Measurements from ENCODE around the gene CFAP100.

Gene CFAP100

DNA sequence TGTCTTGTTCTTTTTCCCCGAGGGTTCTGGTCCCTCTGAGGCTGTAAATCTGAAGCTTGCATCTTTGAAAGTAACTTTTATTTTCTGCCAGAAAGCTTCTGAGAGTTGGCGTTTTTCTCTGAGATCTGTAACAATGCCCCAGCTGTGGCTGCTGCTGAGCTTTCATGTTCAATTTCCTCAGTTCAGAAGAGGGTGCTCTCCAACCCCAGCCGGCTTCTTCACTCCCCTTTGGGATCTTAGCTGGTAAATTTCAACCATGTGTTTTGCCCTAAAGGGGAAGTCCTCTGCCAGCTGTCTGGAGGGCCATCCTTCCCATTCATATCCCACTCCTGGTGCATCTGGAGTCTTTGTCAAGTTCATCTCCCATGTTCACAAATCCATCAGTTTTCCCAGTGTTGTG is 18.3 kb upstream of the CFAP100 start:
- no peak for DNase-seq
- no peaks in the 10 kb centered on the region for H3K27me3 ChIP-seq (replicated peaks)
- in situ Hi-C loops (cut with HindIII; ENCODE audit: low pct_ligation_motif_present, low sequenced_read_pairs), result no loop called here
- TF ChIP-seq, protein P1, sequence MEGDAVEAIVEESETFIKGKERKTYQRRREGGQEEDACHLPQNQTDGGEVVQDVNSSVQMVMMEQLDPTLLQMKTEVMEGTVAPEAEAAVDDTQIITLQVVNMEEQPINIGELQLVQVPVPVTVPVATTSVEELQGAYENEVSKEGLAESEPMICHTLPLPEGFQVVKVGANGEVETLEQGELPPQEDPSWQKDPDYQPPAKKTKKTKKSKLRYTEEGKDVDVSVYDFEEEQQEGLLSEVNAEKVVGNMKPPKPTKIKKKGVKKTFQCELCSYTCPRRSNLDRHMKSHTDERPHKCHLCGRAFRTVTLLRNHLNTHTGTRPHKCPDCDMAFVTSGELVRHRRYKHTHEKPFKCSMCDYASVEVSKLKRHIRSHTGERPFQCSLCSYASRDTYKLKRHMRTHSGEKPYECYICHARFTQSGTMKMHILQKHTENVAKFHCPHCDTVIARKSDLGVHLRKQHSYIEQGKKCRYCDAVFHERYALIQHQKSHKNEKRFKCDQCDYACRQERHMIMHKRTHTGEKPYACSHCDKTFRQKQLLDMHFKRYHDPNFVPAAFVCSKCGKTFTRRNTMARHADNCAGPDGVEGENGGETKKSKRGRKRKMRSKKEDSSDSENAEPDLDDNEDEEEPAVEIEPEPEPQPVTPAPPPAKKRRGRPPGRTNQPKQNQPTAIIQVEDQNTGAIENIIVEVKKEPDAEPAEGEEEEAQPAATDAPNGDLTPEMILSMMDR (IDR thresholded peaks at IDR 0.05; ENCODE audit: low read depth, low read length, missing control alignments), result no peak
- no peak overlapping the region for H3K4me3 ChIP-seq (ENCODE audit: low read depth, low read length)
- H3K36me3 ChIP-seq (replicated peaks), result no peaks in the 10 kb centered on the region
- no peak overlapping the region for H3K27ac ChIP-seq

DNA sequence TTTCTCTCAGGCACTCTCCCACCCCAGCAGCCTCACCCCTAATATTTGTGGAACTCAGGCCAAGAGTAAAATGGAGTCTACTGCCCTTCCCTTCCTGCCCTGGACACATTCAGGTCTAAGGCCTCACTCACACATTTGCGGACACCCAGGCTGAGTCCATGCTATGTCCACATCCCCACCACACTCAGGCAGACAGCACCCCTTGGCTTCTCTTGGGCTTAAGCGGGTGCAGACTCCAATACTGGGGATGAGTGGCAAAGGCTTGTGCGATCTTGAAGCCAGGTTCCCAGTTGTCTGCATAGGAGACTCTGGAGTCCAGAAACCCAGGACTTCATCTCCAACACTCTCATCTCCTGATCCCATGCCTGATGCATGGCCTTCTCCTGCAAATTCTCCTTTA is 17.5 kb upstream of the CFAP100 start:
- in situ Hi-C loops (cut with HindIII; ENCODE audit: low pct_ligation_motif_present, low sequenced_read_pairs), result no loop called here

DNA sequence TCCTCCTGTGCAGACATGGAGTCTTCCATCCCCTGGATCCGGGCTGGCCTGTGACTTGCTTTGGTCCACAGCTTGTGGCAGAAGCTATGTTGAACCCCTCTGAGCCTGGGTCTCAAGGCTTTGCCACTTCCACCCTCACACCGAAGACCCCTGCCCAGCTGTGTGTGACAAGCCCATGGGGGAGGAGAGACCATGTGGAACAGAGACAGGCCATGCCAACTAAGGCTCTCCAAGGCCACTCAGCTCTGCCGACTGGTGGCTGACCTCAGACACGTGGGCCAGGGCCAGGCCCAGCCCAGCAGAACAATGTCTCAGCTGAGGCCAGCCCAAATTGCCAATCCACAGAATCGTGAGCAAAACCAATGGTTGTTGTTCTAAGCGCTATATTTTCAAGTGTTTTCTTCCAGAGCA is 16.4 kb upstream of the CFAP100 start:
- TF ChIP-seq, protein P1 (IDR thresholded peaks at IDR 0.05; ENCODE audit: low read depth, low read length, missing control alignments), result no peak
- Histone ChIP-seq H3K27ac (no peak overlapping the region), H3K27me3 (replicated peaks) (no peaks in the 10 kb centered on the region), H3K4me3 (ENCODE audit: low read depth, low read length) (no peak overlapping the region), H3K36me3 (replicated peaks) (no peaks in the 10 kb centered on the region)
- in situ Hi-C loops (cut with HindIII; ENCODE audit: low pct_ligation_motif_present, low sequenced_read_pairs), result no loop called here
- no peak for DNase-seq

More for the DNA sequence above, 17.5 kb upstream of the CFAP100 start:
- Histone ChIP-seq H3K27me3 (replicated peaks) (no peaks in the 10 kb centered on the region), H3K36me3 (replicated peaks) (no peaks in the 10 kb centered on the region), H3K27ac (no peak overlapping the region), H3K4me3 (ENCODE audit: low read depth, low read length) (no peak overlapping the region)
- DNase-seq, result no peak
- TF ChIP-seq, protein P1 (IDR thresholded peaks at IDR 0.05; ENCODE audit: low read depth, low read length, missing control alignments), result no peak

DNA sequence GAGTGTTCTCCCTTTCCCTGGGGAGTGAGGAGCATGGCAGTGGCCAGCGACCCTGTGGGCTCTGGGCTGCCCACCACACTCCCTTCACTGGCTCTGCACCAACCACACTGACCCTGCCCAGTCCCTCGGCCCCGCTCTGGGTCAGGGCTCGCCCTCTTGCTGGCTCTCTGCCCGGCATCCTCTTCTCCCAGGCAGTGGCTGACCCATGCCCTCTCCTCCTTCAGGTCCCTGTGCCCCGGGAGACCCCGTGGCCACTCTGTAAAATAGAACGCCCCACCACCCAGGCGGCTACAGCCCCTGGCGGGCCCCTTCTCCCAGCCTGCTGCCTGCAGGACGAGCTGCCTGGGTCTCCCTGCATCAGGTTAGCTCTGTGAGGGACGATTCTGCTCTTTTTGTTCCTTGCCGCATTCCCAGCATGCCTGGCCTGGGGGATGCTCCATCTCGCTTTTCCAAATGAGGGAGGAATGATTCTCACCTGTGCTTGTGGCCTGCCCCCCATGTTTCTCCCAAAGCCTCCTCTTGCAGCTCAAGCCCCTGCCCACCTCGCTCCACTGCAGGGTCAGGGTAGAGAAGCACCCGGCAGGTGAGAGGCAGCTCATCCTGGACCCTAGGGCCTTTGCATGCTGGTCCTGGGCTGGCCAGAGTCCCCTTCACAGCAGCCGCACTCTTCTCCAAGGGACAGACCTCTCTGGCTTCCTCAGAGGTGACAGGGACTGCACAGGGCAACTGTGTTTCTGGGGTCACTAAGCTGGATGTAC is 14.5 kb upstream of the CFAP100 start:
- no peak for DNase-seq
- H3K27ac ChIP-seq, result no peak overlapping the region
- no peaks in the 10 kb centered on the region for H3K36me3 ChIP-seq (replicated peaks)
- no peaks in the 10 kb centered on the region for H3K27me3 ChIP-seq (replicated peaks)
- H3K4me3 ChIP-seq (ENCODE audit: low read depth, low read length), result no peak overlapping the region
- TF ChIP-seq, protein P1 (IDR thresholded peaks at IDR 0.05; ENCODE audit: low read depth, low read length, missing control alignments), result no peak
- in situ Hi-C loops (cut with HindIII; ENCODE audit: low pct_ligation_motif_present, low sequenced_read_pairs), result no loop called here

DNA sequence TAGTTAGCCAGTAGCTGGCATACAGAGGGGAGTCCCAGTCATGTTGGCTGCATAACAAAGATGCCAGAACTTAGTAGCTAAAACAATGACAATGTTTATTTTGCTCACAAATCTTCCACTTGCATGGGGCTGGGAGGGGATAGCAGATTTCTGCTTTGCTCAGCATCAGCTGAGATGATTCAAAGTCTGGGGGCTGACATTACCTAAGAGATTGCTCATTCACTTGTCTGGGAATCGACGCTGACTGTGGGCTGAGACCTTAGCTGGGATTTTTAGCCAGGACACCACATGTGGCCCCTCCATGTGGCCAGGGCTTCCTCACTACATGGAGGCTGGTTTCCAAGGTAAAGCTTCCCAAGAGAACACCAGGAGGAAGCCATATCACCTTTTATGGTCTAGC is 12.7 kb upstream of the CFAP100 start:
- Histone ChIP-seq H3K27me3 (replicated peaks) (no peaks in the 10 kb centered on the region), H3K27ac (no peak overlapping the region), H3K4me3 (ENCODE audit: low read depth, low read length) (no peak overlapping the region), H3K36me3 (replicated peaks) (no peaks in the 10 kb centered on the region)
- TF ChIP-seq, protein P1 (IDR thresholded peaks at IDR 0.05; ENCODE audit: low read depth, low read length, missing control alignments), result no peak
- DNase-seq, result no peak
- in situ Hi-C loops (cut with HindIII; ENCODE audit: low pct_ligation_motif_present, low sequenced_read_pairs), result no loop called here

Data from brain microvascular endothelial cell (primary cell).